Globus pallidus (tissue), 1 donor: ENCODE results near the gene ZNF615.
A peak's percentile ranks its signal among the peaks of the same experiment; 100 is the strongest.
"Not testable (repeated sequence)": the region's sequence is repeated elsewhere in the genome, so short reads cannot be mapped to it uniquely, and the experiment has no call there.

Source experiments
- DNase-seq: peaks from one replicate; pipeline ENCODE4 v3.0.0-alpha.2; 2015; ENCODE audit warnings: low spot score

Gene ZNF615

DNA sequence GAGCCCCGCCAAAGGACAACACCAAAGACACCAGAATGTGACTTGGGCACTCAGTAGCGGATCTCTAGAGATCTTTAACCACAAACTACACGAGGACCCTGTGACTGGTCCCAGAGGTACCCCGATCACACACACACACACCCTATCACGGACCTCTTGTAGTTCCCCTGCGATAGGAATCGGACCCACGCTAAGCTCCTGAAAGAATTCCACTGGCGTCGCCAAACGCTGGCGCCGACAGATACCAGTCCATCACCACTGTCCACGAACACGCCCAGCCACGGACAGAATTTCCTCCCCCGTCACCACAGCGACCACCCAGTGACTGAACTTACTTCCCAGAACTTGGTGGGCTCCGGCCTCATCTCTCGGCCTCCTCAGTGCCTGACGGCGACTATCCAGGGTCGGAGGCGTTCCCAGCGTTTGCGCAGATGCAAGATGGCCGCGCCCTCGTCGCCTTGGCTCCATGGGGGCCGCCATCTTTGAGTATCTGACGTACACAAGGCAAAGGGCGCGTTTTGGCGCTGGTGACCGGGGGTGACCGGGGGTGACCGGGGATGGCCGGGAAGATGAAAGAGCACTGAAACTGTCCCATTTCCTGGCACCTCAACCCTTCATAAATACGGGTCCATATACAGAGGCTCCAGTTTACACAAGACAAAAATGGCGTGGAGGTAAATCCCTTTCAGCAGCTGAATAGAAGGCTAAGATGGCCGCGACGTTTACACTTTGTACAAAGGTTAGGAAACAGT lies at the start of gene ZNF615:
ZNF615 (minus strand) TSS at position 406 of the 752 bp plus-strand sequence. CDS start 4,500 bp downstream, outside the sequence.
- DNase-seq: peak; percentile 92

DNA sequence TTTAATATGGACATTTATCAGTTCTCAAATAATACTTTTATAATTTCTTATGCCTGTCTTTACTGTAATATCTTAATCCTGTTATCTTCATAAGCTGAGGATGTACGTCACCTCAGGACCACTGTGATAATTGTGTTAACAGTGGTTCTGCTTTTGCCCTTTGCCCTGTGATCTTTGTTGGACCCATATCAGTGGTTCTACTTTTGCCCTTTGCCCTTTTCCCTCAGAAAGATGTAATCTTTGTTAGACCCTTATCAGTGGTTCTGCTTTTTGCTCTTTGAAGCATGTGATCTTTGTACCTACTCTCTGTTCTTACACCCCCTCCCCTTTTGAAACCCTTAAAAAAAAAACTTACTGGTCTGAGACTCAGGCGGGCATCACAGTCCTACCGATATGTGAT lies 48.5 kb upstream of the ZNF615 start:
- DNase-seq: not testable (repeated sequence)

DNA sequence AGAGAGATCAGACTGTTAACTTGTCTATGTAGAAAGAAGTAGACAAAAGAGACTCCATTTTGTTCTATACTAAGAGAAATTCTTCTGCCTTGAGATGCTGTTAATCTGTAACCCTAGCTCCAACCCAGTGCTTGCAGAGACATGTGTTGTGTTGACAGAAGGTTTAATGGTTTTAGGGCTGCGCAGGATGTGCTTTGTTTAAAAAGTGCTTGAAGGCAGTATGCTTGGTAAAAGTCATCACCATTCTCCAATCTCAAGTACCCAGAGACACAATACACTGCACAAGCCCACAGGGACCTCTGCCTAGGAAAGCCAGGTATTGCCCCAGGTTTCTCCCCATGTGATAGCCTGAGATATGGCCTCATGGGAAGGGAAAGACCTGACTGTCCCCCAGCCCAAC lies 43.7 kb upstream of the ZNF615 start:
- DNase-seq: not testable (repeated sequence)

DNA sequence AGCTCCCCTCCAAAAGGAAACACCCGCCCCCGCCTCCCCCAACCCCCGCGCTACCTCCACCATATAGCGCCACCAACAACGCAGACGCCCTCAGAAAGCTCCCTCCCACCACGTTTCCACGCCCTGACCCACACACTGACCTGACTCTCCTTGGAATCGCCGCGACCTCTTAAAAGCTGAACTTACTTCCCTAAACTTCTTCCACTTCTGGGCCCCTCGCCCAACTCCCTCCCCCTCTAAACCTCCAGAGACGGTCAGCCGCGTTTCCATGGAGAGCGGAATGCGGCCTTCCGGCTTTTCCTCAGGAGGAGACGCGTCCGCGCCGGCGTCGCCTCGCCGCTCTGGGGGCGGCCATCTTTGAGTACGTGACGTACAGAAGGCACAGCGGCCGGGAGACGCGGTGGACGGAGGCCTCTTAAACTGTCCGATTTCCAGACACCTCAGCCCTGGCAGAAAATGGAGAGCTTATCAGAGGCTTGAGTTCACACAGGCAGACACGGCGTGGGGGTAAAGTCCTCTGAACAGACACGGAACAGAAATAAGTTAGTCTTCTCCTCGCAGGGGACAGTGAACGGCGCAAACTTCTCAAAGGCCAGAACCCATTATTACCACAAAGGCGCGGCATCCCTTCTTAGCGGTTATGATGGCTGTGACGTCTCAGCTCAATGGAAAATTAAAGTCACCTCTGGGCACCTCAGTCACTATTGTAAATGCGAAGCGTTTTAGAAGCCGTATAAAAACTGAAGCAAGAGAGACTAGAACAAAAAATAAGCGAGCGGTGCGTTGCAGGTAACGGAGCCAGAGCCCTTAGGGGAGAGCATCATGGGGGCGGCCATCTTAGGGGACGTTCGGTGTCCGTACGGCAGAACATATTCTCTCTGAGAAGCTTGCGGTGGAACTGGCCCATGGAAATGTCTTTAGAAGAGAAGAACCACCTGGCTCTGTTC lies 40.8 kb upstream of the ZNF615 start, which contains the start of gene ZNF432:
ZNF432 (minus strand) TSS at position 284 of the 947 bp plus-strand sequence. CDS start 1,970 bp downstream, outside the sequence.
- DNase-seq: peak; percentile 94

DNA sequence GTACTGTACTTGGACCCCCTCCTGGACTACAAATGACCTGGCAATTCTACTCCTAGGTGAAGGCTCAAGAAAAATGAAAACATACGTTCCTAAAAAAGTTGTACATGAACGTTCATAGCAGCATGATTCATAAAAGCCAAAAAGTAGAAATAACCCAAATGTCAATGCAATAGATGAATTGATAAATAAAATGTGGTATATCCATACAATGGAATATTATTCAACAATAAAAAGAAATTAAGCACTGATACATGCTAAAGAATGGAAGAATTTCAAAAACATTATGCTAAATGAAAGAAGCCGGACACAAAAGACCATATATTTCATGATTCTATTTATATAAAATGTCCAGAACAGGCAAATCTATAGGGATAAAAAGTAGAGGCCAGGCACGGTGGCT lies 31.2 kb upstream of the ZNF615 start:
- DNase-seq: no peak

DNA sequence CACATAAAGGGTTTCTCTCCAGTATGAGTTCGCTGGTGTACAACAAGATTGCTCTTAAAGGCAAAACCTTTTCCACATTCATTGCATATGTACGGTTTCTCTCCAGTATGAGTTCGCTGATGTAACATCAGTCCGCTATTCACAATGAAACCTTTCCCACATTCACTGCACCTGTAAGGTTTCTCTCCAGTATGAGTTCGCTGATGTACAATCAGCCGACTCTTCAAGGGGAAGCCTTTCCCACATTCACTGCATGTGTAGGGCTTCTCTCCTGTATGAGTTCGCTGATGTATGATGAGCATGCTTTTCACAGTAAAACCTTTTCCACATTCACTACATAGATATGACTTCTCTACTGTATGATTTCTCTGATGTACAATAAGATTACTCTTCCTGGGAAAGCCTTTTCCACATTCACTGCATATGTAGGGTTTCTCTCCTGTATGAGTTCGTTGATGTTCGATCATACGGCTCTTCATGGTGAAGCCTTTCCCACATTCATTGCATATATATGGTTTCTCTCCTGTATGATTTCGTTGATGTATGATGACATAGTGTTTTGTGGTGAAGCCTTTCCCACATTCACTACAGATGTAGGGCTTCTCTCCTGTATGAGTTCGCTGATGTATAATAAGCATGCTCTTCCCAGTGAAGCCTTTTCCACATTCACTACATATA lies 26.2 kb upstream of the ZNF615 start:
- DNase-seq: no peak

DNA sequence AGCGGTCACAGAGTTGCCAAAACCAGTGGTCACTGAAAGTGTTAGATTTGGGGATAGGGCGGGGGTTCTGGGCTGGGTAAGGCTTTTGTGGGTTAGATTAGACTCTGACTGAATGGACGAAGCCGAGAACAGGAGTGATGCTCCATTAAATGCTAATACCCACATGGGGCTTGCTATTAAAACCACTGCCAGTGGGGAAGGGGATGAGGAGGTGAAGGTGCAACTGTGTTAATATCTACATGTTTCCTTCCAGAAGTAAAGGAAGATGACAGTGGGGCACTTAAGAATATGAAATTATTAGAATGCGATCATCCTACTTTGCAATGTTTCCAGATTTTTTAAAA lies 20.7 kb upstream of the ZNF615 start:
- DNase-seq: no peak

DNA sequence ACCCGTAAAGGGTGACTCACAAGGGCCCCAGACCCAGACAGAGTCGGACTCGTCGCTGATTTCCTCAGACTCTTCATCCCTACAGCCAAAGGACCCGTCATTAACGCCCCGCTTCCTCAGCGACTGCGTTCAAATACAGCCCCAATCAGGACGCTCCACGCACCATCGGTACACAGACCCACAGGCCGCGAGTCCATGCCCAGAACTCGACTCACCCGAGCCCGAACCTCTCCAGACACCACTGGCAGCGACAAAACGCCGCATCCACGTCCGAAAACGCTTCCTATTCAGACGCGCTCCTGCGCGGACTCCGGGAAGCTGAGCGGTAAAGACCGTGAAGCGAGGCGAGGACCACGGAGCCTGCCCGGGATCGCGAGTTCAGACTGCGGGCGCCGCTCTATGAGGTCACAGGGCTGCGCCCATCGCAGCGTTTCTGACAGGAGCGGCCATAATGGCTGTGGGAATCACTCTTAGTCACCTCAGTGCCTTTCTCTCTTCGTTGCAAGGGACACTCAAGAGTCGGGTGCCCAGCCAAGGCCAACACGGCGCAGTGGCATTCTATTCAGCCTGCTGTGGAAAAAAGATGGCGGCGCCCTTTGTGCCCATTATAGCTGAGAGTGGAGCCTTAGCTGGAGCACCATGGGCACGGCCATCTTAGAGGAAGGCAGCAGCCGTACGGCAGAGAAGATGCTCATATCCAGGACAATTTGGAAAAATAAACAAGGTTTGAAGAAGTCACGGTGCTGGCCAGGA lies 20.2 kb upstream of the ZNF615 start, which contains the start of gene ZNF614:
ZNF614 (minus strand) TSS at position 353 of the 753 bp plus-strand sequence. CDS start 2,634 bp downstream, outside the sequence.
- DNase-seq: peak; percentile 91

DNA sequence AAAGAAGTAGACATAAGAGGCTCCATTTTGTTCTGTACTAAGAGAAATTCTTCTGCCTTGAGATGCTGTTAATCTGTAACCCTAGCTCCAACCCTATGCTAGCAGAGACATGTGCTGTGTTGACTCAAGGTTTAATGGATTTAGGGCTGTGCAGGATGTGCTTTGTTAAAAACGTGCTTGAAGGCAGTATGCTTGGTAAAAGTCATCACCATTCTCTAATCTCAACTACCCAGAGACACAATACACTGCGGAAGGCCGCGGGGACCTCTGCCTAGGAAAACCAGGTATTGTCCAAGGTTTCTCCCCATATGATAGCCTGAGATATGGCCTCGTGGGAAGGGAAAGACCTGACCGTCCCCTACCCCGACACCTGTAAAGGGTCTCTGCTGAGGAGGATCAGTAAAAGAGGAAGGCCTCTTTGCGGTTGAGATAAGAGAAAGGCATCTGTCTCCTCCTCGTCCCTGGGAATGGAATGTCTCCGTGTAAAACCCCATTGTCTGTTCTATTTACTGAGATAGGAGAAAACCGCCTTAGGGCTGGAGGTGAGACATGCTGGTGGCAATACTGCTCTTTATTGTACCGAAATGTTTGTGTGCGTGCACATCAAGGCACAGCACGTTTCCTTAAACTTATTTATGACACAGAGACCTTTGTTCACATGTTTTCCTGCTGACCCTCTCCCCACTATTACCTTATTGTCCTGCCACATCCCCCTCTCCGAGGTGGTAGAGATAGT lies 18.4 kb upstream of the ZNF615 start:
- not testable (repeated sequence) for DNase-seq

DNA sequence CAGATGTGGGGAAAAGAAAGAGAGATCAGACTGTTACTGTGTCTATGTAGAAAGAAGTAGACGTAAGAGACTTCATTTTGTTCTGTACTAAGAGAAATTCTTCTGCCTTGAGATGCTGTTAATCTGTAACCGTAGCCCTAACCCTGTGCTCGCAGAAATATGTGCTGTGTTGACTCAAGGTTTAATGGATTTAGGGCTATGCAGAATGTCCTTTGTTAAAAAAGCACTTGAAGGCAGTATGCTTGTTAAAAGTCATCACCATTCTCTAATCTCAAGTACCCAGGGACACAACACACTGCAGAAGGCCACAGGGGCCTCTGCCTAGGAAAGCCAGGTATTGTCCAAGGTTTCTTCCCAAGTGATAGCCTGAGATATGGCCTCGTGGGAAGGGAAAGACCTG lies 16.5 kb upstream of the ZNF615 start:
- not testable (repeated sequence) for DNase-seq

DNA sequence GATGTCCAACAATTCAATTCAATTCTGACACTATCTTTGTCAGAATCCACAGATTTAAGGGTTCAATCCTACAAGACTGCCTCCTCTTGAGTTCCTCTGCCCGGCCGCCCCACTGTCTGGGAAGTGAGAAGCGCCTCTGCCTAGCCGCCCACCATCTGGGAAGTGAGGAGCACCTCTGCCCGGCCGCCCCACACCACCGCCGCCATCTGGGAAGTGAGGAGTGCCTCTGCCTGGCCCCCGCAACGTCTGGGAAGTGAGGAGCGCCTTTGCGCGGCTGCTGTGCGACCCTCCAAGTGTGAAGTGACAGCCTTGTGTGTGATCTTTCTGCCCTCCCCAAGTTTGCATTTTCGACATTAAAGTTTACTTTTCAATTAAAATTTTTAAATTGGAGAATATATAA lies 14.2 kb upstream of the ZNF615 start:
- no peak for DNase-seq

DNA sequence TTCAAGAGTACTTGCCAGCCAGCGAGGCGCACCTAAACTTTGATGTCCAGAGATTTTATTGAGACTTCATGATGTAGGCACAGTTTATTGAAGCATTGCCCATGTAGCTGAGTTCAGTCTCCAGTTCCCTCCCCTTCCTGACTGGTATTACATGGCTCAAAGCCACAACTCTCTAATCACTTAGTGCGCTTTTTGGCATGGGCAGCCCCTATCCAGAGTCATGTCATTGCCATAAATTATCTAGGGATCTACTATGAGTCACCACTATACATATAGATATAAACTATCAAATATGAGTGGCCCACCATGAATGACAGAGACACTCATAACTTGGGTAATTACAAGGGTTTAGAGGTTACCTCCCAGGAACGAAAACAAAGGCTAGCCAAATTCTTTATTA lies 12.5 kb upstream of the ZNF615 start:
- DNase-seq: no peak

DNA sequence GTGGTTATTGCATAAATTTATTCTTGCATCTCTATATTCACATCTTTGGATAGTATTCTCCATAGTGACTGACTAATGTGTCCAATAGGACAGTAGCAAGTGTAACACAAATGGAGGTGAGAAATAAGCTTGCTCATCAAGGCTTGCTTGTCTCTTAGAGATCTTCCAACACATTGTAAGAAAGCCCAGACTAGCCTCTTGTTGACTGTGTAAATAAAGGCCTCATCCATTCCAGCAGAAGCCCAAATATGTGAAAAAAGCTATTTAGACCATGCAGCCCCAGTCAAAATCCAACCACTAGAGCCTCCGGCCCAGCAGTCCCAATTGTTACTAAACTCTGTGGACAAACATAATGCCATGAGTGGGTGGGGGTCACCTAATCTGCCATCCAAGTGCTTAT lies 2.7 kb upstream of the ZNF615 start:
- DNase-seq: no peak

DNA sequence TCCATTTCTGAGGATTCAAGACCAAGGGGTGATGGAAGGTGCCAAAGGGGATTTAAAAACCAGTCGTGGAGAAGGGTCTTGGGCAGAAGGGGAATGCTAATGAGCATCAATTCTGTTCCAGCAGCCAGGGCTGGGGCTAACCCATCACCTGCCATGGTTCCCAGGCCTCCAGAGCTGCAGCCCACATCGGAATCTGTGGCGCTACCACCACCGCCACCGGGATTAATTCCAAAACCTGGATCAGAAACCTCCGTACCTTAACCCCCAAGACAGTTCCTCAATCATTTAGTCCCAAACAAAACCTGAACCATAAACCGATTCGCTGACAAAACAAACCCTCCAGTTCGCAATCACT lies 583 bp downstream of the ZNF615 start:
- DNase-seq: no peak

DNA sequence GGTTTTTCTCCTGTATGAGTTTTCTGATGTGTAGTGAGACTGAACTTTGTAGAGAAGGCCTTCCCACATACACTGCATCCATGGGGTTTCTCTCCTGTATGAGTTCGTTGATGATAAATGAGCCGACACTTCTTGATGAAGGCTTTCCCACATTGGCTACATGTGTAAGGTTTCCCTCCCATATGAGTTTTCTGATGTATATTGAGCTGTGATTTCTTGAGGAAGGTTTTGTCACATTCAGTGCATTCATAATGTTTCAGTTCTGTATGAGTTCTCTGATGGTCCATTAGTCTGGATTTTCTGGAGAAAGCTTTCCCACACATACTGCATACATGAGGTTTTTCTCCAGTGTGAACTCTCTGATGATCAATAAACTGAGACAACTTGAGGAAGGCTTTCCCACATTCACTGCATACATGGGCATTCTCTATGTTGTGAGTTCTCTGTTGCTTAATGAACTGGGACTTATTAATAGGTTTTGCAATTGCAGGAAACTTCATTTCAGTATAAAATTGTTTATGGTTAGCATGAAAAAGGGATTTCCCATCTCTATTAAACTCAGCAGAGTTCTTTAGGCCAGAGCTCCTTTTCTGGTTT lies 13.9 kb downstream of the ZNF615 start:
- DNase-seq: no peak

DNA sequence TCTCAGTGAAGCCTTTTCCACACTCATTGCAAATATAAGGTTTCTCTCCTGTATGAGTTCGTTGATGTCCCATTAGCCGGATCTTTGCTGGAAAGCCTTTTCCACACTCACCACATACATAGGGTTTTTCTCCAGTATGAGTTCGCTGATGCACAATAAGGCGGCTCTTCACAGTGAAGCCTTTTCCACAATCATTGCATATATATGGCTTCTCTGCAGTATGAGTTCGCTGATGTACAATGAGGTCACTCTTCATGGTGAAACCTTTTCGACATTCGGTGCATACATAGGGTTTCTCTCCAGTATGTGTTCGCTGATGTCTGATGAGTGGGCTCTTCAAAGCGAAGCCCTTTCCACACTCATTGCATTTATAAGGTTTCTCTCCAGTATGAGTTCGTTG lies 14.6 kb downstream of the ZNF615 start:
- no peak for DNase-seq

DNA sequence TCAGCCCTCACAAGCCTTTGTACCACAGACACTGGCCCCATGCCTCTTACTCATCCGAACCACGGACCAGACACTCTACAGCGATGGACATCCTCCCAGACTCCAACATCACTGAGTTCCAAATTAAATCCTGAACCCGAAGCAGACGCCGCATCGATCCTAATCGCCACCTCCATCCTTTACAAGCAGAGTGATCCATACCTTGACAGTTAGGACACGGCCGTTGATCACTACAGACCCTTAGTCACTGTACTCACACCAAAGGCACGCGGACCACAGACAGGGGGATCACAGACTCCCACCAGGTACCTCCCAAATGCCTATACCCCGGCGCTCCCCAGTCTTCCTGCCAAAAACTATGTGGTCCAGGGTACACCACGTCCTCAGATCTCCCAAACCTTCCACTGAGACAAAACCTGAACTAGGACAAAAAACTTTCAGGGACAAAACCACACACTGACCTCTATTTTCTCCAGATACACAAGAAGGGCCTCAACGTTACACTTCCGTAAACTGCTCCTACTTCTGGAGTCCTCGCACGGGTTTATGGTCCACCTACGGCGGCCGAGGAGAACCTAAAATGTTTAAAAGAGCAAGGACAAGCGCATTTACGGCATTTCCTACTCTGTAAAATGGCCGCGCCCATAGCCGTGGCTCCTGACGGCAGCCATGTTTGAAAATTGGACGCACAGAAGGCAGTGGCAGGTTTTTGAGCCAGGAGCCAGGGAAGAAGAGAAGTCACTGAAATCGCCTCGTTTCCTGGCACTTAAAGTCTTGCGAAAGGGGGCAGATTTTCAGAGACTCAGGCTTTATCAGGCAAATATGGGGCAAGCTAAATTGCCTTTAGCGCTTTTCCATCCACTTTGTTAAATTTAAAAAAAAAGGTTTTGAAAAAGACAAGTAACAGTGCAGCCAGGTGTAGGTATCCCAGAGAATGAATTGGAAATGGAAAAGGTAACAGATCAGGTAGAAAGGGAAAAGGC lies 21.4 kb downstream of the ZNF615 start, which contains the start of gene ZNF350:
ZNF350 (minus strand) TSS at position 532 of the 983 bp plus-strand sequence. CDS start 12,480 bp downstream, outside the sequence.
- peak; percentile 96 for DNase-seq

DNA sequence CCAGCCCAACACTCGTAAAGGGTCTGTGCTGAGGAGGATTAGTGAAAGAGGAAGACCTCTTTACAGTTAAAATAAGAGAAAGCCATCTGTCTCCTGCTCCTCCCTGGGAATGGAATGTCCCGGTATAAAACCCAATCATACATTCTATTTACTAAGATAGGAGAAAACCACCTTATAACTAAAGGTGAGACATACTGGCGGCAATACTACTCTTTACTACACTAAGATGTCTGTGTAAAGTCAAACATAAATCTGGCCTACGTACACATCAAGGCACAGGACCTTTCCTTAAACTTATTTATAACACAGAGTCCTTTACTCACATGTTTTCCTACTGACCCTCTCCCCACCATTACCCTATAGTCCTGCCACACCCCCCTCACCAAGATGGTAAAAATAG lies 24.6 kb downstream of the ZNF615 start:
- no peak for DNase-seq

DNA sequence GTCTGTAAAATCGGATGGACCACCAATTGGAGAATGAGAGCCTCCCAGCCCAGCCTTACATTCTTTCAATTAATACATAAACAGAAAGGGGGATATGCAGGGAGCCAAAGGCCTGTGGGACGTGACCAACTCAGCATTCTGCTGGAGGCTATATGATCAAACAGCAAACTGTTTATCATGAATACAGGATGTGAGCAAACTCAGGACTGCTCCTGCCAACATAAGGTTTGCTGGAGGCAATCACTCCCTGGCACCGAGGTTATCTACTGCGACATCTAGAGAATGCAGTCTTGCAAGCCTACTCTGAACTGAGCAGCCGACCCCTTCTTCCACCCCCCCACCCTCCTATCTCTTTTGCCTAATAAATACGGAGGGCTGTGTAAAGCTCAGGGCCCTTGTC lies 27.1 kb downstream of the ZNF615 start:
- not testable (repeated sequence) for DNase-seq
